TTC549 (cell line): ENCODE data around the gene LGI4.

Experiments
- FAIRE-seq: peaks from 2 replicates; lab custom pipeline; 2012; peaks lifted over from hg19 to GRCh38; lab: Jason Lieb, UNC

Gene LGI4

GRCh38 chr19:35123573-35123972 is 11.3 kb downstream of the LGI4 start:
- FAIRE-seq: no peak

GRCh38 chr19:35122687-35123551 is 11.9 kb downstream of the LGI4 start:
- FAIRE-seq: no peak

- no peak for FAIRE-seq
These were observed 14.0 kb downstream of the LGI4 start for GRCh38 chr19:35120898-35121297.

GRCh38 chr19:35120492-35120891 is 14.4 kb downstream of the LGI4 start:
- FAIRE-seq: no peak

GRCh38 chr19:35119578-35120155 is 15.2 kb downstream of the LGI4 start:
- no peak for FAIRE-seq

- no peak for FAIRE-seq
These were observed 15.8 kb downstream of the LGI4 start for GRCh38 chr19:35119091-35119490.

GRCh38 chr19:35118268-35119020 is 16.4 kb downstream of the LGI4 start:
- no peak for FAIRE-seq

- no peak for FAIRE-seq
These were observed 17.1 kb downstream of the LGI4 start for GRCh38 chr19:35117799-35118198.

- no peak for FAIRE-seq
These were observed 17.7 kb downstream of the LGI4 start for GRCh38 chr19:35117116-35117515.

GRCh38 chr19:35116072-35116801 is 18.6 kb downstream of the LGI4 start:
- FAIRE-seq: no peak

GRCh38 chr19:35115177-35115951 is 19.5 kb downstream of the LGI4 start, which contains the start of gene FXYD3:
Gene FXYD3 (plus strand): TSS chr19:35115823. CDS start chr19:35119377, 3,554 bp downstream.
- no peak for FAIRE-seq

GRCh38 chr19:35114353-35115176 is 20.3 kb downstream of the LGI4 start:
- FAIRE-seq: no peak

GRCh38 chr19:35112995-35113688 is 21.7 kb downstream of the LGI4 start:
- no peak for FAIRE-seq

- FAIRE-seq: no peak
These were observed 23.9 kb downstream of the LGI4 start for GRCh38 chr19:35110974-35111373.

- FAIRE-seq: no peak
These were observed 25.3 kb downstream of the LGI4 start for GRCh38 chr19:35109395-35110112.

GRCh38 chr19:35108730-35109129 is 26.1 kb downstream of the LGI4 start:
- no peak for FAIRE-seq

- no peak for FAIRE-seq
These were observed 27.3 kb downstream of the LGI4 start for GRCh38 chr19:35107545-35107944.

- no peak for FAIRE-seq
These were observed 27.8 kb downstream of the LGI4 start for GRCh38 chr19:35106898-35107541.

GRCh38 chr19:35106291-35106583 is 28.6 kb downstream of the LGI4 start:
- no peak for FAIRE-seq
